Measurements from ENCODE around the gene SCNN1G. TPM values are rescaled to one million over a fixed set of nuclear protein-coding genes. Genes with fewer than 3 reads are reported as not detected.

Gene SCNN1G
- total RNA-seq, 1 donor from 2014 or later = not detected

- TF ChIP-seq CTCF (IDR thresholded peaks at IDR 0.05; ENCODE audit: unreplicated experiment) = no peak
- no peak overlapping the region for H3K27ac Mint-ChIP-seq (ENCODE audit: unreplicated experiment)
- H3K36me3 Mint-ChIP-seq (ENCODE audit: low read depth, unreplicated experiment) = no peaks in the 10 kb centered on the region
- H3K4me3 Mint-ChIP-seq (ENCODE audit: unreplicated experiment) = no peak overlapping the region
- peaks cover 4% of the 10 kb centered on the region for H3K27me3 Mint-ChIP-seq (ENCODE audit: unreplicated experiment)
- no peak for DNase-seq (ENCODE audit: low spot score)
- no peaks in the 10 kb centered on the region for H3K9me3 Mint-ChIP-seq (ENCODE audit: unreplicated experiment)
- no peaks in the 10 kb centered on the region for H3K4me1 Mint-ChIP-seq (ENCODE audit: unreplicated experiment)
Observed at GRCh38 chr16:23257682-23258081, 75.1 kb downstream of the SCNN1G start.

GRCh38 chr16:23258919-23259237 lies 76.3 kb downstream of the SCNN1G start:
- no peak for TF ChIP-seq CTCF (IDR thresholded peaks at IDR 0.05; ENCODE audit: unreplicated experiment)
- Mint-ChIP-seq H3K27me3 (ENCODE audit: unreplicated experiment) (peaks cover 5% of the 10 kb centered on the region), H3K36me3 (ENCODE audit: low read depth, unreplicated experiment) (no peaks in the 10 kb centered on the region), H3K4me1 (ENCODE audit: unreplicated experiment) (no peaks in the 10 kb centered on the region), H3K9me3 (ENCODE audit: unreplicated experiment) (no peaks in the 10 kb centered on the region), H3K27ac (ENCODE audit: unreplicated experiment) (no peak overlapping the region), H3K4me3 (ENCODE audit: unreplicated experiment) (no peak overlapping the region)
- no peak for DNase-seq (ENCODE audit: low spot score)

Other genes starting within 250 kb of the SCNN1G start
- gene USP31, start 33.3 kb upstream of the SCNN1G start, total RNA-seq (ENCODE audit: unreplicated experiment) = 32.0 TPM
- not detected for gene SCNN1B, start 119.6 kb downstream of the SCNN1G start, total RNA-seq (ENCODE audit: unreplicated experiment)